ENCODE data around the gene STK35. TPM values are rescaled to one million over a fixed set of nuclear protein-coding genes. Genes with fewer than 3 reads are reported as not detected.

The STK35 gene
- total and polyA plus RNA-seq, 2 of the 8 experiments (the other 6 are each of a cell fraction or from before 2014, with no cell fraction given), result 24.9 to 45.0 TPM

- Histone ChIP-seq H2BK120ac (replicated peaks; ENCODE audit: low read depth, low read length) (no peak overlapping the region), H3K27me3 (replicated peaks in 1 of 4; ENCODE audit: control insufficient read depth in 3 of 4, extremely low read depth in 1 of 4, insufficient read depth in 3 of 4, low read length in 3 of 4) (no peaks in the 10 kb centered on the region), H4K5ac (ENCODE audit: insufficient read length, low read depth, low read length) (no peak overlapping the region), H3K56ac (replicated peaks; ENCODE audit: insufficient read length, low read depth, low read length) (no peak overlapping the region), H3K14ac (ENCODE audit: insufficient read length) (no peak overlapping the region), H2BK20ac (ENCODE audit: low read length) (no peak overlapping the region), H3K4ac (replicated peaks; ENCODE audit: insufficient read length, low read depth, low read length) (no peak overlapping the region), H2BK5ac (ENCODE audit: low read depth, low read length) (no peak overlapping the region), H3K4me2 (ENCODE audit: insufficient read depth in 1 of 2, low read depth in 2 of 2, low read length in 2 of 2) (no peak overlapping the region), H2AK5ac (ENCODE audit: low read depth, low read length) (no peak overlapping the region), H4K8ac (ENCODE audit: extremely low read depth, insufficient read depth, low read length) (no peak overlapping the region), H2AFZ (ENCODE audit: low read length) (no peak overlapping the region), H3K18ac (ENCODE audit: extremely low read depth, low read length) (no peak overlapping the region), H3K27ac (ENCODE audit: low read depth, low read length) (no peak overlapping the region), H3K9ac (replicated peaks in 1 of 4; ENCODE audit: extremely low read depth in 1 of 4, low read depth in 3 of 4, low read length in 3 of 4) (no peak overlapping the region), H2BK12ac (ENCODE audit: low read depth, low read length) (no peak overlapping the region), H4K91ac (replicated peaks; ENCODE audit: insufficient read length, low read length) (no peak overlapping the region), H3K4me3 (ENCODE audit: extremely low read depth in 1 of 4, insufficient read depth in 2 of 4, low read depth in 3 of 4, low read length in 4 of 4) (no peak overlapping the region), H2BK15ac (ENCODE audit: low read length) (no peak overlapping the region), H3K79me1 (ENCODE audit: low read depth, low read length) (peaks cover 15% of the 10 kb centered on the region), H3K23ac (ENCODE audit: insufficient read length) (no peak overlapping the region), H3K36me3 (ENCODE audit: control insufficient read depth in 2 of 4, insufficient read depth in 4 of 4, low read length in 3 of 4) (no peaks in the 10 kb centered on the region; a peak in 2 of 8 replicates), H3K79me2 (ENCODE audit: control insufficient read depth in 1 of 2, insufficient read depth in 2 of 2, low read length in 2 of 2) (peaks cover 0 to 50% of the 10 kb centered on the region in 2 experiments; a peak in 2 of 4 replicates), H3K4me1 (replicated peaks in 1 of 4; ENCODE audit: control insufficient read depth in 3 of 4, insufficient read depth in 4 of 4, low read length in 3 of 4) (peaks cover 0 to 8% (median 2%) of the 10 kb centered on the region in 4 experiments; a peak in 4 of 7 replicates), H3K9me3 (ENCODE audit: insufficient read depth in 2 of 2, low read depth in 1 of 2, low read length in 1 of 2) (no peaks in the 10 kb centered on the region), H4K20me1 (replicated peaks in 1 of 2; ENCODE audit: control insufficient read depth in 1 of 2, insufficient read depth in 2 of 2, low read length in 2 of 2) (peaks cover 14 to 27% of the 10 kb centered on the region in 2 experiments), H3K23me2 (ENCODE audit: low read depth, low read length) (no peaks in the 10 kb centered on the region)
- FAIRE-seq (no peak), DNase-seq (ENCODE audit: low read depth in 1 of 2, low spot score in 2 of 2) (no peak)
- POLR2A ChIA-PET (ENCODE audit: partially characterized antibody), result interaction anchor here (1.0 to 1.5 kb wide), 3 partner anchors 13 to 33 kb away, joined by 3 to 10 read pairs (median 5); no protein-coding TSS in a partner anchor
- CTCF ChIA-PET (ENCODE audit: partially characterized antibody), result interaction anchor here (1.2 to 1.4 kb wide), 4 partner anchors 10 to 72 kb away, joined by 4 to 5 read pairs (median 4); no protein-coding TSS in a partner anchor
- 85% methylated on average over 4 of the region's 4 CpGs; no CpG with 5 or more reads in 1 of the 2 experiments for WGBS, 2 experiments (ENCODE audit: extremely low coverage in 1 of 2, insufficient coverage in 1 of 2, insufficient read length in 1 of 2, insufficient replicate concordance in 2 of 2, low coverage in 1 of 2, low lambda C conversion rate in 2 of 2, missing lambda C conversion rate in 1 of 2)
- no peak for TF ChIP-seq SAP30 (IDR thresholded peaks at IDR 0.05; ENCODE audit: insufficient read depth, insufficient replicate concordance, low read length)
- TF ChIP-seq NRF1 (IDR thresholded peaks at IDR 0.05; ENCODE audit: low read depth, low read length), result no peak
- no peak for TF ChIP-seq TBP (IDR thresholded peaks at IDR 0.05; ENCODE audit: low read depth, low read length)
Observed at GRCh38 chr20:2136275-2136674, 34.6 kb downstream of the STK35 start.
